ENCODE data around the gene RFTN1.
"Not testable (repeated sequence)": the region's sequence is repeated elsewhere in the genome, so short reads cannot be mapped to it uniquely, and the experiment has no call there.

Gene RFTN1

DNA sequence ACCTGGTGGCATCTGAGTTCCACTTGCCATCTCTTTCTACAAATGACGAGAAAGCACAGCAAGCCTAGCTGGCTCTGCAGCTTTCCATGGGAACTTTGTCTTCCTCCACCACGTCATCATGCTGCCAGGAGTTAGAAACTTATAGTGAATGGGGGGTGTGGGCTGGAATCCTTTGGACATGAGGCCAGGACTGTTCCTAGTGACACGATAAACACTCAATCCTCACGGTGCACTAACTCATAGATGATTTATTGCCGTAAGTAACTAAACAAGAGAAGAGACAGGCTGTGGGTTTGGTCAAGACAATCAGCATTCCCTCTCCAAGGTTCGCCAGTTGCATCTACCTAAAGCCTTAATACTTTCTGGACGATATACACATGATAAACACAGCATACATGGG, 197.9 kb downstream of the RFTN1 start:
- TF ChIP-seq, protein P1, sequence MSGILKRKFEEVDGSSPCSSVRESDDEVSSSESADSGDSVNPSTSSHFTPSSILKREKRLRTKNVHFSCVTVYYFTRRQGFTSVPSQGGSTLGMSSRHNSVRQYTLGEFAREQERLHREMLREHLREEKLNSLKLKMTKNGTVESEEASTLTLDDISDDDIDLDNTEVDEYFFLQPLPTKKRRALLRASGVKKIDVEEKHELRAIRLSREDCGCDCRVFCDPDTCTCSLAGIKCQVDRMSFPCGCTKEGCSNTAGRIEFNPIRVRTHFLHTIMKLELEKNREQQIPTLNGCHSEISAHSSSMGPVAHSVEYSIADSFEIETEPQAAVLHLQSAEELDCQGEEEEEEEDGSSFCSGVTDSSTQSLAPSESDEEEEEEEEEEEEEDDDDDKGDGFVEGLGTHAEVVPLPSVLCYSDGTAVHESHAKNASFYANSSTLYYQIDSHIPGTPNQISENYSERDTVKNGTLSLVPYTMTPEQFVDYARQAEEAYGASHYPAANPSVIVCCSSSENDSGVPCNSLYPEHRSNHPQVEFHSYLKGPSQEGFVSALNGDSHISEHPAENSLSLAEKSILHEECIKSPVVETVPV (CRISPR knock-in tag; IDR thresholded peaks at IDR 0.05) = no peak
- TF ChIP-seq GLIS3 (CRISPR knock-in tag; IDR thresholded peaks at IDR 0.05) (no peak), ARNTL (CRISPR knock-in tag; IDR thresholded peaks at IDR 0.05; ENCODE audit: borderline replicate concordance, low read depth) (no peak), BACH2 (CRISPR knock-in tag; IDR thresholded peaks at IDR 0.05; ENCODE audit: borderline replicate concordance) (no peak), ESRRG (CRISPR knock-in tag; IDR thresholded peaks at IDR 0.05) (no peak), SNAI2 (CRISPR knock-in tag; IDR thresholded peaks at IDR 0.05) (no peak), TSHZ2 (CRISPR knock-in tag; IDR thresholded peaks at IDR 0.05) (no peak), PPARA (CRISPR knock-in tag; IDR thresholded peaks at IDR 0.05; ENCODE audit: borderline replicate concordance) (no peak), ZFP3 (CRISPR knock-in tag; IDR thresholded peaks at IDR 0.05) (no peak), ZNF70 (CRISPR knock-in tag; IDR thresholded peaks at IDR 0.05) (no peak), RARB (CRISPR knock-in tag; IDR thresholded peaks at IDR 0.05) (no peak), ZNF8 (CRISPR knock-in tag; IDR thresholded peaks at IDR 0.05) (no peak)
- TF ChIP-seq, protein P2, sequence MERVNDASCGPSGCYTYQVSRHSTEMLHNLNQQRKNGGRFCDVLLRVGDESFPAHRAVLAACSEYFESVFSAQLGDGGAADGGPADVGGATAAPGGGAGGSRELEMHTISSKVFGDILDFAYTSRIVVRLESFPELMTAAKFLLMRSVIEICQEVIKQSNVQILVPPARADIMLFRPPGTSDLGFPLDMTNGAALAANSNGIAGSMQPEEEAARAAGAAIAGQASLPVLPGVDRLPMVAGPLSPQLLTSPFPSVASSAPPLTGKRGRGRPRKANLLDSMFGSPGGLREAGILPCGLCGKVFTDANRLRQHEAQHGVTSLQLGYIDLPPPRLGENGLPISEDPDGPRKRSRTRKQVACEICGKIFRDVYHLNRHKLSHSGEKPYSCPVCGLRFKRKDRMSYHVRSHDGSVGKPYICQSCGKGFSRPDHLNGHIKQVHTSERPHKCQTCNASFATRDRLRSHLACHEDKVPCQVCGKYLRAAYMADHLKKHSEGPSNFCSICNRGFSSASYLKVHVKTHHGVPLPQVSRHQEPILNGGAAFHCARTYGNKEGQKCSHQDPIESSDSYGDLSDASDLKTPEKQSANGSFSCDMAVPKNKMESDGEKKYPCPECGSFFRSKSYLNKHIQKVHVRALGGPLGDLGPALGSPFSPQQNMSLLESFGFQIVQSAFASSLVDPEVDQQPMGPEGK (CRISPR knock-in tag; IDR thresholded peaks at IDR 0.05; ENCODE audit: borderline replicate concordance) = no peak
- ATAC-seq = no peak

- no peak for ATAC-seq
- TF ChIP-seq TOX (CRISPR knock-in tag; IDR thresholded peaks at IDR 0.05; ENCODE audit: borderline replicate concordance) (no peak), ESRRG (CRISPR knock-in tag; IDR thresholded peaks at IDR 0.05) (no peak), GLIS3 (CRISPR knock-in tag; IDR thresholded peaks at IDR 0.05) (no peak)
- TF ChIP-seq, protein P3, sequence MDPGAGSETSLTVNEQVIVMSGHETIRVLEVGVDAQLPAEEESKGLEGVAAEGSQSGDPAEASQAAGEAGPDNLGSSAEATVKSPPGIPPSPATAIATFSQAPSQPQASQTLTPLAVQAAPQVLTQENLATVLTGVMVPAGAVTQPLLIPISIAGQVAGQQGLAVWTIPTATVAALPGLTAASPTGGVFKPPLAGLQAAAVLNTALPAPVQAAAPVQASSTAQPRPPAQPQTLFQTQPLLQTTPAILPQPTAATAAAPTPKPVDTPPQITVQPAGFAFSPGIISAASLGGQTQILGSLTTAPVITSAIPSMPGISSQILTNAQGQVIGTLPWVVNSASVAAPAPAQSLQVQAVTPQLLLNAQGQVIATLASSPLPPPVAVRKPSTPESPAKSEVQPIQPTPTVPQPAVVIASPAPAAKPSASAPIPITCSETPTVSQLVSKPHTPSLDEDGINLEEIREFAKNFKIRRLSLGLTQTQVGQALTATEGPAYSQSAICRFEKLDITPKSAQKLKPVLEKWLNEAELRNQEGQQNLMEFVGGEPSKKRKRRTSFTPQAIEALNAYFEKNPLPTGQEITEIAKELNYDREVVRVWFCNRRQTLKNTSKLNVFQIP (CRISPR knock-in tag; IDR thresholded peaks at IDR 0.05; ENCODE audit: borderline replicate concordance, low read depth) = no peak
These were observed 199.4 kb downstream of the RFTN1 start for GRCh38 chr3:16313886-16314645.

DNA sequence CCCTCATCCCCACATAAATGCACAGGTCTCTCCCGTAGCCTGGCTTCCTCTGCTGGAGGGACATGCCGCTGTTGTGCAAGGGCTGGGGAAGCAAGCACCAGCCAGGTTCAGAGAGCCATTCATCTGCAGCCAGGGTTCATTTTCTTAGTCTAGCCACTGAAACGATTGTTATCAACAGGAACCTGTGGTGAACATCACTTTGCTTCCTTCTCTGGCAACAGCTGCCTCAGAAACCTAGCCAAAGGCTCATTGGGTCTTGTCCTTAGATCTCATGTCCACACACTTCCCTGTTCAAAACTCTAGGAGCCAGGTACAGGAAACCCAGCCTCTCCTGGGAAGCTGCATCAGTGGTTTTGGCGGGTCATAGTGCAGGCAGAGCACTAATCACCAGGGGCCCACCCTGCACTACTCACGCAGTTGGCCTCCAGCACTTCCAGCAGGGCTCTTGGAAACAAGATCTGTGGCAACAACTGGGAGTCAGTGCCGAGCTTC, 201.5 kb downstream of the RFTN1 start:
- TF ChIP-seq TSHZ2 (CRISPR knock-in tag; IDR thresholded peaks at IDR 0.05) = no peak
- TF ChIP-seq GLIS3 (CRISPR knock-in tag; IDR thresholded peaks at IDR 0.05) = no peak
- no peak for TF ChIP-seq RARB (CRISPR knock-in tag; IDR thresholded peaks at IDR 0.05)
- TF ChIP-seq ZFP30 (CRISPR knock-in tag; IDR thresholded peaks at IDR 0.05) = no peak
- no peak for TF ChIP-seq ISL1 (CRISPR knock-in tag; IDR thresholded peaks at IDR 0.05)
- TF ChIP-seq ZNF8 (CRISPR knock-in tag; IDR thresholded peaks at IDR 0.05) = no peak
- TF ChIP-seq PPARA (CRISPR knock-in tag; IDR thresholded peaks at IDR 0.05; ENCODE audit: borderline replicate concordance) = no peak
- TF ChIP-seq, protein P1 (CRISPR knock-in tag; IDR thresholded peaks at IDR 0.05) = no peak
- TF ChIP-seq ZNF565 (CRISPR knock-in tag; conservative IDR thresholded peaks at IDR 0.05; ENCODE audit: low read depth) = no peak
- TF ChIP-seq ZC3H10 (CRISPR knock-in tag; IDR thresholded peaks at IDR 0.05) = no peak
- TF ChIP-seq CSDC2 (CRISPR knock-in tag; IDR thresholded peaks at IDR 0.05) = no peak
- TF ChIP-seq CREB5 (CRISPR knock-in tag; IDR thresholded peaks at IDR 0.05; ENCODE audit: low read depth) = no peak
- TF ChIP-seq TCF4 (CRISPR knock-in tag; IDR thresholded peaks at IDR 0.05; ENCODE audit: borderline replicate concordance) = no peak
- no peak for TF ChIP-seq OSR1 (CRISPR knock-in tag; IDR thresholded peaks at IDR 0.05)
- TF ChIP-seq SNAI2 (CRISPR knock-in tag; IDR thresholded peaks at IDR 0.05) = no peak
- ATAC-seq = no peak

DNA sequence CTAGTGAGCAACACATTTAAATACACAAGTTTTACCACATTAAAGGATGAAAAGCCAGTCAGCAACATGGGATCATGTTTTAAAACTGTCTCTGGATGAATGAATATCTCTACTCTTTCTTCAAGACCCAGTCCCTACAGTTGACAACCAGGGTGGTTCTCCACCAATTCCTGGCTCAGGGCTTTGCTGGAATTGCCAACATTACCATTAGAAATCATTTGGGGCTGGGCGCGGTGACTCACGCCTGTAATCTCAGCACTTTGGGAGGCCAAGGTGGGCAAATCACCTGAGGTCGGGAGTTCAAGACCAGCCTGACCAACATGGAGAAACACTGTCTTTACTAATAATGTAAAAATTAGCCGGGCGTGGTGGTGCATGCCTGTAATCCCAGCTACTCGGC, 203.0 kb downstream of the RFTN1 start:
- ATAC-seq = not testable (repeated sequence)
